Nephron (organoid): ENCODE data around the gene PKP4.
"Not testable (repeated sequence)": the region's sequence is repeated elsewhere in the genome, so short reads cannot be mapped to it uniquely, and the experiment has no call there.

Experiments
- H3K27ac Mint-ChIP-seq, 3 experiments: 2 replicates each; pipeline ENCODE4 v1.8.0; 2020; ENCODE audit warnings: mixed read lengths in 3 of 3, mild to moderate bottlenecking in 2 of 3, moderate library complexity in 1 of 3
- H3K27me3 Mint-ChIP-seq: 2 replicates; pipeline ENCODE4 v1.8.0; 2021; ENCODE audit warnings: low read depth, mild to moderate bottlenecking, moderate library complexity, mixed read lengths
- H3K36me3 Mint-ChIP-seq: 2 replicates; pipeline ENCODE4 v1.8.0; 2020; ENCODE audit warnings: low read depth, mixed read lengths
- H3K4me1 Mint-ChIP-seq: 2 replicates; pipeline ENCODE4 v1.8.0; 2020; ENCODE audit warnings: mixed read lengths
- H3K4me3 Mint-ChIP-seq, 3 experiments: 2 replicates each; pipeline ENCODE4 v1.8.0; 2020; ENCODE audit warnings: mild to moderate bottlenecking in 3 of 3, mixed read lengths in 3 of 3, moderate library complexity in 2 of 3
- H3K9me3 Mint-ChIP-seq: 2 replicates; pipeline ENCODE4 v1.8.0; 2020; ENCODE audit warnings: mixed read lengths
- TF ChIP-seq, protein P1 (sequence below), 3 experiments: fragments of 200-600 bp; sonication (generic); IDR thresholded peaks; one replicate each; pipeline ENCODE4 v1.5.0; 2021; ENCODE audit warnings: antibody characterized with exemption in 3 of 3; ENCODE audit not compliant: unreplicated experiment in 3 of 3

The PKP4 gene

GRCh38 chr2:158463496-158464095, 6.8 kb downstream of the PKP4 start:
- H3K4me3 Mint-ChIP-seq, result no peak overlapping the region
- H3K4me1 Mint-ChIP-seq, result peaks cover 36% of the 10 kb centered on the region
- H3K27ac Mint-ChIP-seq, result peak overlapping the region in 1 of 3 experiments; percentile 25
- peaks cover 6% of the 10 kb centered on the region for H3K36me3 Mint-ChIP-seq
- TF ChIP-seq, protein P1, sequence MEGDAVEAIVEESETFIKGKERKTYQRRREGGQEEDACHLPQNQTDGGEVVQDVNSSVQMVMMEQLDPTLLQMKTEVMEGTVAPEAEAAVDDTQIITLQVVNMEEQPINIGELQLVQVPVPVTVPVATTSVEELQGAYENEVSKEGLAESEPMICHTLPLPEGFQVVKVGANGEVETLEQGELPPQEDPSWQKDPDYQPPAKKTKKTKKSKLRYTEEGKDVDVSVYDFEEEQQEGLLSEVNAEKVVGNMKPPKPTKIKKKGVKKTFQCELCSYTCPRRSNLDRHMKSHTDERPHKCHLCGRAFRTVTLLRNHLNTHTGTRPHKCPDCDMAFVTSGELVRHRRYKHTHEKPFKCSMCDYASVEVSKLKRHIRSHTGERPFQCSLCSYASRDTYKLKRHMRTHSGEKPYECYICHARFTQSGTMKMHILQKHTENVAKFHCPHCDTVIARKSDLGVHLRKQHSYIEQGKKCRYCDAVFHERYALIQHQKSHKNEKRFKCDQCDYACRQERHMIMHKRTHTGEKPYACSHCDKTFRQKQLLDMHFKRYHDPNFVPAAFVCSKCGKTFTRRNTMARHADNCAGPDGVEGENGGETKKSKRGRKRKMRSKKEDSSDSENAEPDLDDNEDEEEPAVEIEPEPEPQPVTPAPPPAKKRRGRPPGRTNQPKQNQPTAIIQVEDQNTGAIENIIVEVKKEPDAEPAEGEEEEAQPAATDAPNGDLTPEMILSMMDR (IDR thresholded peaks at IDR 0.05; ENCODE audit: unreplicated experiment in 3 of 3), result no peak
- no peaks in the 10 kb centered on the region for H3K27me3 Mint-ChIP-seq
- no peaks in the 10 kb centered on the region for H3K9me3 Mint-ChIP-seq

DNA sequence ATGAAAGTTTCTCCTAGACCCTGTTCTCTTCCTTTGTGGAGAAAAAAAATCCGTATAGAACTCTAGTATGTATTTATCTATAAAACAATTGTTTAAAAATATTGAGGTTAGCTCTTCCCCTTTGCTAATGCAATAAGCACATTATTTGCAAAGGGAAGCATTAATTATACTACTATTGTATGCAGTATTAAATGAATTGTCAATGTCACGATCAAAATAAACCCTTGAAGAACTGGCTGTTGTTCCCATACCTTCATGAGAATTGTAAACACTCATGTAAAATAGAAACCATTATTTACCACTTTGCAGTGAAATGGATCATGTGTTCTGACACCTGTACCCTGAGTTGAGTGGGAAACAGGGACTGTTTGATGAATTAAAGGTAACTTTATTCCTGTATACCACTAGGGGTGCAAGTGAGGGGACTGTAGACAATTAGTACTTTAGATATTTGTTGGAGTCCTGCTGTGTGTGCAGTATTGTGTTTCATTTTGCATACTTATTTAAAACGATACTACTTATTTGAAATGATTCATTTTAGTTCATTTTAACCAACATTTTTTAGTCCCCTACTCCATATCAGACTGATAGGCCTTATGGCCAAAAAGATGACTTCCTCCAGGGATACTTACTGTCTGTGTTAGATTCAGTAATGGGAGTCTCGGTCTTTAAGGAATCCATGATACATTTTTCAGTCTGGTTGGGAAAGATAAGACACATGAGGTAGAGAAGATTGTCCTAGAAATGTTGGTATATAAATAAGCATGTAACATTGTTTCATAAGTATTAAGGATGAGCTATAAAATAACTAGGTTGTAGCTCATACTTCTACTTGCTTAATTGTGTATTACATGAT, 7.9 kb downstream of the PKP4 start:
- Mint-ChIP-seq H3K4me3 (no peak overlapping the region), H3K9me3 (no peaks in the 10 kb centered on the region), H3K27me3 (no peaks in the 10 kb centered on the region), H3K4me1 (peaks cover 26% of the 10 kb centered on the region), H3K27ac (no peak overlapping the region), H3K36me3 (peaks cover 11% of the 10 kb centered on the region)
- TF ChIP-seq, protein P1 (IDR thresholded peaks at IDR 0.05; ENCODE audit: unreplicated experiment in 3 of 3), result peak; percentile 32 to 56 (median 37)

DNA sequence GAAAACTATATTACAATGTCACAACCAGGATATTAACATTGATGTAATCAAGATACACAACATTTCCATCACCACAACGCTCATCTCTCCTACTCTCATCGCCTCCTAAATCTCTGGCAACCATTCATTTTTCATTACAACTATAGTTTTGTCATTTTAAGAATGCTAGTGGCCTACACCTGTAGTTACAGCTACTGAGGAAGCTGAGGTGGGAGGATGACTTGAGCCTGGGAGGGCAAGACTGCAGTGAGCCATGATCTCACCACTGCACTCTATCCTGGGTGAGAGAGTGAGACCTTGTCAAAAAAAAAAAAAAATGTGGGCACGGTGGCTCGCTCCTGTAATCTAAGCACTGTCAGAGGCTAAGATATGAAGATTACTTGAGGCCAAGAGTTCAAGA, 10.5 kb downstream of the PKP4 start:
- Mint-ChIP-seq H3K27ac (no peak overlapping the region), H3K27me3 (no peaks in the 10 kb centered on the region), H3K4me3 (no peak overlapping the region), H3K4me1 (peaks cover 15% of the 10 kb centered on the region), H3K36me3 (peaks cover 32% of the 10 kb centered on the region), H3K9me3 (peaks cover 2% of the 10 kb centered on the region)
- TF ChIP-seq, protein P1 (IDR thresholded peaks at IDR 0.05; ENCODE audit: unreplicated experiment in 3 of 3), result no peak

GRCh38 chr2:158472829-158473228, 16.1 kb downstream of the PKP4 start:
- H3K27ac Mint-ChIP-seq, H3K27me3 Mint-ChIP-seq, H3K4me3 Mint-ChIP-seq, H3K9me3 Mint-ChIP-seq: not testable (repeated sequence)
- H3K4me1 Mint-ChIP-seq, result peaks cover 16% of the 10 kb centered on the region
- H3K36me3 Mint-ChIP-seq, result peaks cover 42% of the 10 kb centered on the region

- peaks cover 42% of the 10 kb centered on the region for H3K36me3 Mint-ChIP-seq
- not testable (repeated sequence) for H3K27ac Mint-ChIP-seq, H3K27me3 Mint-ChIP-seq, H3K4me3 Mint-ChIP-seq, H3K9me3 Mint-ChIP-seq
- peaks cover 18% of the 10 kb centered on the region for H3K4me1 Mint-ChIP-seq
Observed at GRCh38 chr2:158473300-158473699, 16.5 kb downstream of the PKP4 start.

DNA sequence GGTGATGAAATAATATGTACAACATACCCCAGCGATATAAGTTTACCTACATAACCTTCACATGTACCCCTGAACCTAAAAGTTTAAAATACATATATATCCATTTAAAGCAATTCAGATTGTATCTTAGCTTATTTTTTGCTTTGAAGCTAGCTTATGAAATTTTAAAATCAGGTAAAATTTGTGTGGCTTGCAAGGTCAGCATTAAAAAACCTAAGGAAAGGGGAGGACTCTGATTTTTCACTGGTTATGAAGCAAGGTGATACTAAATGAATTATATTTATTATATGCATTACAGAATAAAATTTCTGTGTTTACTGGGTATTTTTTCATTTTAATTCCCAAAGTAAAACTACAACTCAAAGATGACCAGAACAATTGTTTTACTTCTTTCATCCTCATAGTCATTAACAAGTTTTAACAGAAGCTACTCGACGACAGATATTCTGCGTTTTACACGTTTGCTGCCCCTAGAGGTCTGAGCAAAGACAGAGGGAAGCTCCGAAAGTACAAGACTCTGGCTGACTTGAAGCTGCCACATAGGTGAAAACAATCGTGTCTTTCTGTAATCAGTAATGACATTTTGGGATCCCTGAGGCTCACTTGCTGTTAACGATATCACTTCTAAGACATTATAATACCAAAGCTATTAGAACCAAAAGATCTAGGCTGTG, 17.1 kb downstream of the PKP4 start:
- H3K4me3 Mint-ChIP-seq, result no peak overlapping the region
- H3K9me3 Mint-ChIP-seq, result peaks cover 2% of the 10 kb centered on the region
- H3K27me3 Mint-ChIP-seq, result no peaks in the 10 kb centered on the region
- no peak overlapping the region for H3K27ac Mint-ChIP-seq
- peaks cover 42% of the 10 kb centered on the region for H3K36me3 Mint-ChIP-seq
- TF ChIP-seq, protein P1 (IDR thresholded peaks at IDR 0.05; ENCODE audit: unreplicated experiment in 3 of 3), result peak in 2 of 3 experiments; percentile 19 to 23
- peaks cover 22% of the 10 kb centered on the region for H3K4me1 Mint-ChIP-seq

- not testable (repeated sequence) for H3K4me3 Mint-ChIP-seq, H3K27ac Mint-ChIP-seq, H3K27me3 Mint-ChIP-seq, H3K9me3 Mint-ChIP-seq
- Mint-ChIP-seq H3K36me3 (peaks cover 38% of the 10 kb centered on the region), H3K4me1 (peaks cover 22% of the 10 kb centered on the region)
Observed at GRCh38 chr2:158474526-158475011, 17.8 kb downstream of the PKP4 start.
